NB4 (cell line): ENCODE measurements around the gene CABLES2.

Source experiments
- MAX ChIP-seq: IDR thresholded peaks from 2 replicates; pipeline ENCODE4 v1.6.1; 2011; ENCODE audit warnings: low read depth, low read length
- MYC ChIP-seq: IDR thresholded peaks from 2 replicates; pipeline ENCODE4 v1.6.1; 2011; ENCODE audit warnings: low read depth, low read length
- POLR2A ChIP-seq: IDR thresholded peaks from 2 replicates; pipeline ENCODE4 v1.6.1; 2011; ENCODE audit warnings: mild to moderate bottlenecking; ENCODE audit not compliant: insufficient read length; ENCODE audit errors: extremely low read depth
- TF ChIP-seq, protein P1 (sequence below): IDR thresholded peaks from one replicate; pipeline ENCODE4 v1.5.1; 2012; ENCODE audit warnings: low read depth, low read length

DNA sequence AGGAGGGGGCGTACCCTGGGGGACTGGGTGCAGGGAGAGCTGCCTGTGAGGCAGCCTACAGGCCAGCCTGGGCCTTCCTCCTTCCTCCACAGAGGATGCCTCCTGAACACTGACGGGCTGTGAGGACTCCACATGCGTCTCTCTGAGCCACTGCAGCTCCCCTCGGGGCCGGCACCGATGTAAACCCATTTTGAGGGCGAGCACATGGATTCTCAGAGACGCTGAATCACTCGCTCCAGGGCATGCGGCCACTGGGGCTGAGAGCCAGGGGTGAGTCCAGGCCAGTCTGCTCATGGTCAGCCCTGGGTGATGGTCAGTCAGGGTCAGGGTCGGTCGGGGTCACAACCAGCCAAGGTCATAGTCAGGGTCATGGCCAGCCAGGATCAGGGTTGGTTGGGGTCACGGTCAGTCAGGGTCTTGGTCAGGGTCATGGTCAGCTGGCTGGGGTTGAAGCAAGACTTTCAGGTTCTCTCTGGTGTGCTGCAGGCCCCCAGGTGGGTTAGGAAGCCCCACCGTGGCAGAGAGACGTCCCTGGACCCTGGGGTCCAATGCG, 35.0 kb upstream of the CABLES2 start:
- TF ChIP-seq, protein P1, sequence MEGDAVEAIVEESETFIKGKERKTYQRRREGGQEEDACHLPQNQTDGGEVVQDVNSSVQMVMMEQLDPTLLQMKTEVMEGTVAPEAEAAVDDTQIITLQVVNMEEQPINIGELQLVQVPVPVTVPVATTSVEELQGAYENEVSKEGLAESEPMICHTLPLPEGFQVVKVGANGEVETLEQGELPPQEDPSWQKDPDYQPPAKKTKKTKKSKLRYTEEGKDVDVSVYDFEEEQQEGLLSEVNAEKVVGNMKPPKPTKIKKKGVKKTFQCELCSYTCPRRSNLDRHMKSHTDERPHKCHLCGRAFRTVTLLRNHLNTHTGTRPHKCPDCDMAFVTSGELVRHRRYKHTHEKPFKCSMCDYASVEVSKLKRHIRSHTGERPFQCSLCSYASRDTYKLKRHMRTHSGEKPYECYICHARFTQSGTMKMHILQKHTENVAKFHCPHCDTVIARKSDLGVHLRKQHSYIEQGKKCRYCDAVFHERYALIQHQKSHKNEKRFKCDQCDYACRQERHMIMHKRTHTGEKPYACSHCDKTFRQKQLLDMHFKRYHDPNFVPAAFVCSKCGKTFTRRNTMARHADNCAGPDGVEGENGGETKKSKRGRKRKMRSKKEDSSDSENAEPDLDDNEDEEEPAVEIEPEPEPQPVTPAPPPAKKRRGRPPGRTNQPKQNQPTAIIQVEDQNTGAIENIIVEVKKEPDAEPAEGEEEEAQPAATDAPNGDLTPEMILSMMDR: no peak
- no peak for TF ChIP-seq POLR2A
- no peak for TF ChIP-seq MAX
- no peak for TF ChIP-seq MYC
